G401.6 (cell line): ENCODE results near the gene HP.
"Not testable (repeated sequence)": the region's sequence is repeated elsewhere in the genome, so short reads cannot be mapped to it uniquely, and the experiment has no call there.

ENCODE experiments used
- FAIRE-seq: peaks from 2 replicates; lab custom pipeline; 2012; peaks lifted over from hg19 to GRCh38; lab: Jason Lieb, UNC

Gene HP, protein sequence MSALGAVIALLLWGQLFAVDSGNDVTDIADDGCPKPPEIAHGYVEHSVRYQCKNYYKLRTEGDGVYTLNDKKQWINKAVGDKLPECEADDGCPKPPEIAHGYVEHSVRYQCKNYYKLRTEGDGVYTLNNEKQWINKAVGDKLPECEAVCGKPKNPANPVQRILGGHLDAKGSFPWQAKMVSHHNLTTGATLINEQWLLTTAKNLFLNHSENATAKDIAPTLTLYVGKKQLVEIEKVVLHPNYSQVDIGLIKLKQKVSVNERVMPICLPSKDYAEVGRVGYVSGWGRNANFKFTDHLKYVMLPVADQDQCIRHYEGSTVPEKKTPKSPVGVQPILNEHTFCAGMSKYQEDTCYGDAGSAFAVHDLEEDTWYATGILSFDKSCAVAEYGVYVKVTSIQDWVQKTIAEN

DNA sequence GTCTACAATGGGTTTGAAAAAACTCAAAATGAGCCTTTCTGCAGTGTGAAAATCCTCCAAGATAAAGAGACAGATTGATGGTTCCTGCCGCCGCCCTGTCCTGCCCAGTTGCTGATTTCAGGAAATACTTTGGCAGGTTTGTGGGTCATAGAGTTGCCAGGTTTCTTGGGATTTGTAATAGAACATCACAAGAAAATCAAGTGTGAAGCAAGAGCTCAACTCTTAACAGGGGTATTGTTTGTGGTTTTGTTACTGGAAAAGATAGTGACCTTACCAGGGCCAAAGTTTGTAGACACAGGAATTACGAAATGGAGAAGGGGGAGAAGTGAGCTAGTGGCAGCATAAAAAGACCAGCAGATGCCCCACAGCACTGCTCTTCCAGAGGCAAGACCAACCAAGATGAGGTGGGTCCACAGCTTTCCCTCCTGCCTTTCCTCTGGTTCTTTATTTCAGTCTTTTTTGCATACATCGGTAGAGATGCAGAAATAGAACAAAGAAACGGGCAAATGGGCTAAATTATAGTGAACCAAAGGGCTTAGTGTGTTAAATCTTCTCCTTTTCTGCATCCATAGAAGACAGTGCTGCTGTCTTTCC is at the start of gene HP:
Gene HP, plus strand, starts transcription at position 252 of the 594 bp plus-strand sequence. Its CDS starts 148 bp downstream, at position 400.
- FAIRE-seq, result not testable (repeated sequence)

- not testable (repeated sequence) for FAIRE-seq
Measured at GRCh38 chr16:72008065-72008423, 46.3 kb upstream of the HP start.

GRCh38 chr16:72008424-72009216 is 45.7 kb upstream of the HP start, which contains the start of gene DHODH:
TSS of gene DHODH (plus strand) at chr16:72008744. CDS start at chr16:72008765, 21 bp downstream.
- peak; percentile 97 for FAIRE-seq

DNA sequence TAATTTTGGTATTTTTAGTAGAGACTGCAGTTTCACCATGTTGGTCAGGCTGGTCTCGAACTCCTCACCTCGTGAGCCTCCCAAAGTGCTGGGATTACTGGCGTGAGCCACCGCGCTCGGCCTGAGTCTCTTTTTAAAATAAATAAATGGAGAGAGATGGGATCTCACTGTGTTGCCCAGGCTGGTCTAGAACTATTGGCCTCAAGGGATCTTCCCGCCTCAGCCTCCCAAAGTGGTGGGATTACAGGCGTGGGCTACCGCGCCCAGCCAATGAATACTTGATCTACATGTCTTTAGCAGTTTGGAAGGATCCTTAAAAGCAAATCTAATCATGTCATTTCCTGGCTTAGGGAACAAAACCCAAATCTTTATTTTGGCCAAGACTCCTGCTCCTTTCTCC is 44.5 kb upstream of the HP start:
- FAIRE-seq, result no peak

DNA sequence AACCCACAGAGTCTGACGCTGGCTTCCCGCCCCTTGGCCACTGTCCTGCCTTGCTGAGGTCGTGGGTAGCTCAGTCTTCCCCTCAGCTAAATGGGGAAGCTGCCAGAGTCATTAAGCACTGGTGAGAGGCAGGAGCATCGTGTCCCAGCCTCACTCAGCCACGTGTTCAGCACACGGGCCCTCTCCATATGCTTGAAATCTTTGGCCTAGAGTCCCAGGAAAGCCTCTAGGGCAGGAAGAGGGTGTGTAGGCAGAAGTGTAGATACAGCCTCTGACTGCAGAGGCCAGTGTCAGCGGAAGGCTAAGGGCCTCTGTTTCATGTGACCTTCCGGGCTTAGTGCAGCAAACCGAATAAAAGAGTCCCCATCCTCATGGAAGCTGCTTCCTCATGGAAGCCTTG is 41.7 kb upstream of the HP start:
- no peak for FAIRE-seq

GRCh38 chr16:72013389-72013788 is 40.9 kb upstream of the HP start:
- FAIRE-seq, result no peak

DNA sequence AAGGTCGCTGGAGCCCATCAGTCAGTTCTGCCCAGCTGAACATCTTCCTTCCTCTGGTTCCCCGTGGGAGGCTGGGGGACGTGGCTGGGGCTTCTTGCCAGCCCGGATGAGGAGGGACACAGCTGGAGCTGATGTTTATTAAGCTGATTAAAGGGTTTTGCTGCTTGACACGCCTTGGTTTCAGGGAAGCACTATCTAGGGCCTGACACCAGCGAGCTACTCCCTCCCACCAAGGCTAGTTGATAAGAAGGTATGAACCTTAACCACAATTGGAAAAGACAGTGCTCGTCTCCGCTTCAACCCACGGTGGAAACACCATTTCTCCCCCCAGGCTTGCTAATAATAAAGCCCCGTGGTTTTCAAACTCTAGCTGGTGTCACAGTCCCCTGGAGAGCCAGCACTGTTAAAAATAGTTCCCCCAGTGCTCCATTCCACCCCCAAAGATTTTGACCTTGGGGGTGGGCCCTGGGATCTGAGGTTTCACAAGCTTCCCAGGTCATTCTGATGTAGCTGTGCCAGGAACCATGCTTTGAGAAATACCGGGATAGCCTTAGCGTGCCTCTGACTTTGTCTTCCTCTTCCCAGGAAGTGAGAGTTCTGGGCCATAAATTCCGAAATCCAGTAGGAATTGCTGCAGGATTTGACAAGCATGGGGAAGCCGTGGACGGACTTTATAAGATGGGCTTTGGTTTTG is 40.3 kb upstream of the HP start:
- FAIRE-seq, result no peak

- FAIRE-seq, result no peak
Measured at GRCh38 chr16:72014675-72015074, 39.6 kb upstream of the HP start.

GRCh38 chr16:72015124-72015523 is 39.2 kb upstream of the HP start:
- FAIRE-seq, result no peak

DNA sequence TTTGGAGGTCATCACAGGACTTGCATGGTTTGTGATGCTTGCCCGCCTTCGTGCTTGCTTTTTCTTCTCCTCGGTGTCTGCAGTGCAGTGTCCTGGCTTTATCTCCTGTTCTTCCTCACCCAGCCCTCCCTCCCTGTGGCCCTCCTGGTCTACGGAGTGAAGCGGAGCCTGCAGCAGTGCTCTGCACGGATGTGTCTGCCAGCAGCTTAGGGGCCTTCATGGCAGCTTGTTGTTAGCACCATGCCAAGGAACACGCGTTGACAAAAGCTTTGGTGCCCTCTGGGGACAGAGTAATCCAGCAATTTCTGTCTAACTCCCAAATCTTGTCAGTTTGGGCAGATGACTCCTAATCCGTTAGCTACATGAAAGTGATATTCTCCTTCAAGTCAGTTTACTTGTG is 35.8 kb upstream of the HP start:
- FAIRE-seq, result no peak

- FAIRE-seq, result no peak
Measured at GRCh38 chr16:72021043-72021442, 33.3 kb upstream of the HP start.

DNA sequence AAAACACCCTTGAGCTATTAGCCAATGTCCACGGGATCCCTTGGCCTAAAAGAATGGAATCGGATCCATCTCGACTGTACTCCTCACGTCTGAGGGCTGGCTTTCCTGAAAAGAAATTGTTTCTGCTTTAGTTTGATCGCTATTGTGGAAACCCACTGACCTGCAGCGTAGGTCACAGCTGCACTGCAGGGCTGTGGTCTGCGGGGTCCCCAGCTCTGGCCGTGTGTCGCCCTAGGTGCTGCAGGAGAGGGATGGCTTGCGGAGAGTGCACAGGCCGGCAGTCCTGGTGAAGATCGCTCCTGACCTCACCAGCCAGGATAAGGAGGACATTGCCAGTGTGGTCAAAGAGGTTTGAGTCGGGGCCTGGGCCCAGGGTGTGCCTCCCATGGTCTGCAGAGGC is 32.2 kb upstream of the HP start:
- FAIRE-seq, result no peak

DNA sequence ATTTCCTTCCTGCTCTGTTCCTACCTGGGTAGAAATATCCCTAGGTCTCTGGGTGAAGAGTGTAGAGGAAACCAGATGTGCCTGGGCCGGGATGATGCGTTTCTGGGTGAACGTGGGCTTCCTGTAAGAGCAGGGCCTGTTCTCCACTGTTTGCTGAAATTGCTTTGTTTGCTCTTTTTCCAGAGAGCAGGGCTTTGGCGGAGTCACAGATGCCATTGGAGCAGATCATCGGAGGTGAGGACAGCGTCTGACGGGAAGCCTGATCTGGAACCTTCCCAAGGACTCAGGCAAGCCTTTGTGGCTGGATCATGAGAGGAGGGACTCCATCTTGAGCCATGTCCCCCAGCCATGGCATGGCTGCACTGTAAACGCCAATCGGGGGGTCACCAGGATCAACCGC is 30.3 kb upstream of the HP start:
- no peak for FAIRE-seq

- FAIRE-seq, result no peak
Measured at GRCh38 chr16:72024862-72025382, 29.4 kb upstream of the HP start.

- no peak for FAIRE-seq
Measured at GRCh38 chr16:72025404-72026114, 28.7 kb upstream of the HP start.

- no peak for FAIRE-seq
Measured at GRCh38 chr16:72027669-72028378, 26.5 kb upstream of the HP start.

DNA sequence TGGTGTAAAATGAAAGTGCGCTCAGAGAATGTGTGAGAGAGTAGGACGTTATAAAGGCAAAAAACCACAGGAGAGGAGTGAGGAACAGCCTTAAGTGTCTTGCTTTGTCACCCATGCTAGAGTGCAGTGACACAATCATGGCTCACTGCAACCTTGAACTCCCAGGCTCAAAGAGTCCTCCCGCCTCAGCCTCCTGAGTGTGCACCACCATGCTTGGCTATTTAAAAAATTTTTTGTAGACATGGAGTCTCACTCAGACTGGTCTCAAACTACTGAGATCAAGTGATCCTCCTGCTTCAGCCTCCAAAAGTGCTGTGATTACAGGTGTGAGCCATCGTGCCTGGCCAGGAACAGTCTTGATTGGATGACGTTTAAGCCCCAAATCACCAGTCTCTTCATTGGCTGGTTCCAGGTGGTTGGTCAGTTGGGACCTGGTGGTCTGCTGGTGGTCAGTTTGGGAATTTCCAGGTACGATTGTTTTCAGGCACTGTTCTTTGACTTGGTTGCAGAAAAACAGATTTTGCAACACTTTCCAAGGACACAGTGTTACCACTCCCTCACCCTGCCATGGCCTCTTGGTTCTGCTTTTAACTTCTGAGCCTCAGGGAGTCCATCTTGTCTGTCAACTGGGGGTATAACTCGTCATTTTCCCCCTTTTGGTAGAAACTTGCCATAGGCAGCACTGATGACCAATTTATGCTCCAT is 24.6 kb upstream of the HP start:
- FAIRE-seq, result no peak

GRCh38 chr16:72033437-72033836 is 20.9 kb upstream of the HP start:
- no peak for FAIRE-seq

DNA sequence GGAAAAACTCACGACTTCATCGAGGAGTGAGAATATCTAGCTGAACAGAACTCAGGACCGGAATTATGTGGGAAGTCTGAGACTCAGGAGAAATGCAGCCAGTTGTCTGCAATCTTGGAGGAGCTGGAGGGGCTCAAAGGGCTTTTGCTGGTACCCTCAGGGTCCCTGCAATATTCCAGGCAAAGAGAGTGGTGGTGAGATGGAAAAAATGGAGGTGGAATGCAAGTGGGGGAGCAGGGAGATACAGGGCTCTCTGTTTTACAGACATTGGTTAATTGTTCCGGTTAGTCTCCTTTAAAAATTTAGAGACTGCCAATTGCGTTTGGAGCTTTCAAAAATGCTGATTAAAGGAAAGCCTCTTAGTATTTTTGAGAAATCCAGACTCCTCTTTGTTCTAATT is 18.2 kb upstream of the HP start:
- no peak for FAIRE-seq

GRCh38 chr16:72042157-72042660 is 12.1 kb upstream of the HP start:
- no peak for FAIRE-seq
